ENCODE measurements around the gene SEPTIN11. TPM values are rescaled to one million over a fixed set of nuclear protein-coding genes. Genes with fewer than 3 reads are reported as not detected.

SEPTIN11 gene
- total and polyA plus RNA-seq, 2 of the 8 experiments (the other 6 are each of a cell fraction or from before 2014, with no cell fraction given): 32.2 to 110 TPM

DNA sequence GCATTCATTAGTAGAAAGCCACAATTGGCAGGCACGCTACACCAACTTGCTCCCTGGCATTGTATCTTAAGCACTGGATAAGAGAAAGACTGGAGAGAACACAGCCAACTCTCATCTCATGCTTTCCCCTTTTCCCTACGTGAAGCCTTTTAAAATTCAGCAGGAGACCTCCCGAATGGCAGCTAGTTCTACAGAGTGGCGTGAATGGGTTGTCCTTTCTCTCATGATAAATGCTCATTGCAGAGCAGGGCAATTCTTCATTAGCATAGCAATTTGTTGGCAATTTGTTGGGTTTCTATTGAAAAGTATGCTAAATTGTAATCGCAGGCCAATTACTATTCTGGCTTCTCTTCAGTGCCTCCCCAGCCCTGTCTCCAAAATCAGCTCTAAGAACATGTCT is 48.0 kb downstream of the SEPTIN11 start:
- CTCF ChIA-PET (ENCODE audit: partially characterized antibody): no interaction called here
- FAIRE-seq (no peak), DNase-seq (ENCODE audit: low read depth in 1 of 2, low spot score in 2 of 2) (no peak)
- Histone ChIP-seq H3K4me1 (replicated peaks in 1 of 4; ENCODE audit: control insufficient read depth in 3 of 4, insufficient read depth in 4 of 4, low read length in 3 of 4) (peaks cover 2 to 22% (median 13%) of the 10 kb centered on the region in 4 experiments; a peak in 3 of 7 replicates), H3K4me3 (ENCODE audit: extremely low read depth in 1 of 4, insufficient read depth in 2 of 4, low read depth in 3 of 4, low read length in 4 of 4) (no peak overlapping the region), H4K5ac (ENCODE audit: insufficient read length, low read depth, low read length) (no peak overlapping the region), H3K14ac (ENCODE audit: insufficient read length) (no peak overlapping the region), H3K23me2 (ENCODE audit: low read depth, low read length) (no peaks in the 10 kb centered on the region), H2BK20ac (ENCODE audit: low read length) (no peak overlapping the region), H2AFZ (ENCODE audit: low read length) (no peak overlapping the region), H2BK12ac (ENCODE audit: low read depth, low read length) (no peak overlapping the region), H4K91ac (replicated peaks; ENCODE audit: insufficient read length, low read length) (no peak overlapping the region), H3K9me3 (ENCODE audit: insufficient read depth in 2 of 2, low read depth in 1 of 2, low read length in 1 of 2) (no peaks in the 10 kb centered on the region), H3K79me1 (ENCODE audit: low read depth, low read length) (no peaks in the 10 kb centered on the region; the same call in 1 of the 2 replicates), H2BK5ac (ENCODE audit: low read depth, low read length) (no peak overlapping the region; the same call in 1 of the 2 replicates), H3K23ac (ENCODE audit: insufficient read length) (no peak overlapping the region), H4K8ac (ENCODE audit: extremely low read depth, insufficient read depth, low read length) (no peak overlapping the region), H2AK5ac (ENCODE audit: low read depth, low read length) (no peak overlapping the region), H3K27me3 (replicated peaks in 1 of 4; ENCODE audit: control insufficient read depth in 3 of 4, extremely low read depth in 1 of 4, insufficient read depth in 3 of 4, low read length in 3 of 4) (no peaks in the 10 kb centered on the region), H4K20me1 (replicated peaks in 1 of 2; ENCODE audit: control insufficient read depth in 1 of 2, insufficient read depth in 2 of 2, low read length in 2 of 2) (no peaks in the 10 kb centered on the region), H3K36me3 (ENCODE audit: control insufficient read depth in 2 of 4, insufficient read depth in 4 of 4, low read length in 3 of 4) (peaks cover 0 to 13% (median 2%) of the 10 kb centered on the region in 4 experiments; a peak in 3 of 8 replicates), H3K9ac (replicated peaks in 1 of 4; ENCODE audit: extremely low read depth in 1 of 4, low read depth in 3 of 4, low read length in 3 of 4) (no peak overlapping the region), H3K79me2 (ENCODE audit: control insufficient read depth in 1 of 2, insufficient read depth in 2 of 2, low read length in 2 of 2) (peaks cover 0 to 11% of the 10 kb centered on the region in 2 experiments; a peak in 1 of 4 replicates), H3K4ac (replicated peaks; ENCODE audit: insufficient read length, low read depth, low read length) (no peak overlapping the region), H3K4me2 (ENCODE audit: insufficient read depth in 1 of 2, low read depth in 2 of 2, low read length in 2 of 2) (peak overlapping the region in 1 of 2 experiments; percentile 15; a peak in 1 of 4 replicates), H3K18ac (ENCODE audit: extremely low read depth, low read length) (no peak overlapping the region), H2BK120ac (replicated peaks; ENCODE audit: low read depth, low read length) (no peak overlapping the region), H3K56ac (replicated peaks; ENCODE audit: insufficient read length, low read depth, low read length) (no peak overlapping the region), H2BK15ac (ENCODE audit: low read length) (no peak overlapping the region), H3K27ac (ENCODE audit: low read depth, low read length) (no peak overlapping the region)
- 38% methylated on average over 5 of the region's 5 CpGs; no CpG with 5 or more reads in 1 of the 2 experiments for WGBS, 2 experiments (ENCODE audit: extremely low coverage in 1 of 2, insufficient coverage in 1 of 2, insufficient read length in 1 of 2, insufficient replicate concordance in 2 of 2, low coverage in 1 of 2, low lambda C conversion rate in 2 of 2, missing lambda C conversion rate in 1 of 2)
- POLR2A ChIA-PET (ENCODE audit: partially characterized antibody): interaction anchor here (0.6 to 1.9 kb wide), 3 partner anchors 10 to 25 kb away, joined by 3 to 5 read pairs (median 3); no protein-coding TSS in a partner anchor
- TF ChIP-seq CREB1 (IDR thresholded peaks at IDR 0.05) (no peak), CHD2 (IDR thresholded peaks at IDR 0.05; ENCODE audit: low read length) (no peak), EP300 (IDR thresholded peaks at IDR 0.05; ENCODE audit: borderline replicate concordance in 1 of 2, low read depth in 2 of 2, low read length in 2 of 2) (no peak), EZH2 (IDR thresholded peaks at IDR 0.05; ENCODE audit: low read depth, low read length, severe bottlenecking) (no peak)
